GM19328 (cell line): ENCODE results near the gene FCGR3A.
A peak's percentile ranks its signal among the peaks of the same experiment; 100 is the strongest.
"Not testable (repeated sequence)": the region's sequence is repeated elsewhere in the genome, so short reads cannot be mapped to it uniquely, and the experiment has no call there.

Experiments used
- ATAC-seq: cut with Tn5 transposase; IDR thresholded peaks from one replicate; pipeline ENCODE4 v1.9.1; 2021; ENCODE audit warnings: mild to moderate bottlenecking, moderate library complexity; ENCODE audit not compliant: unreplicated experiment

Gene FCGR3A

DNA sequence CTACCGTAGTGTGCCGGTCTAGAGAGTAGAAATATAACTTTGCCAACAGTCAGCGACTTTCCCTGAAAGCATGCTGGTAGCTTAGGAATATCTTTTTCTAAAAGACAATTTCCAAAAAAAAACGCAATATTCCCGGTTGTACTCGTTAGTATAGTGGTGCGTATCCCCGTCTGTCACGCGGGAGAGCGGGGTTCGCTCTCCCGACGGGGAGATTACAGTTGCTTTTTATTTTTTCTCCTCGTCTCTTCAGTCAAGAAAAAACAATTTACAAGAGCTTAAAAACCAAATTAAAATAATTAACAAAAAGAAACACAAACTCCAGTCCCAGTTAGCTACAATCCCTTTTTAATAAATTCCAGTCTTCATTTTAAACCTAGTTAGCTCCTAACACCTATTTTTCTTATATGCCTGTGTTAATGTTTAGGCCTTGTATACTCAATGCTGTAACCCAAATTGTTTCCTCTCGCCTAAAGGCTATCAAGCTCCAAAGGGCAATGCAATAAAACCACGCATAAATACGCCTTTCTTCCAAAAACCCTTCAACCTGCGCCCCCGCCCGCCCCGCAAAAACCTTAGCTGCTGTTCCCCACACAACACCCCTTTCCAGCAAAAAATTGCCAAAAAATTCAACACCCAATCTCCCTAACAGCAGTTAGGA, 17.5 kb downstream of the FCGR3A start:
- no peak for ATAC-seq

DNA sequence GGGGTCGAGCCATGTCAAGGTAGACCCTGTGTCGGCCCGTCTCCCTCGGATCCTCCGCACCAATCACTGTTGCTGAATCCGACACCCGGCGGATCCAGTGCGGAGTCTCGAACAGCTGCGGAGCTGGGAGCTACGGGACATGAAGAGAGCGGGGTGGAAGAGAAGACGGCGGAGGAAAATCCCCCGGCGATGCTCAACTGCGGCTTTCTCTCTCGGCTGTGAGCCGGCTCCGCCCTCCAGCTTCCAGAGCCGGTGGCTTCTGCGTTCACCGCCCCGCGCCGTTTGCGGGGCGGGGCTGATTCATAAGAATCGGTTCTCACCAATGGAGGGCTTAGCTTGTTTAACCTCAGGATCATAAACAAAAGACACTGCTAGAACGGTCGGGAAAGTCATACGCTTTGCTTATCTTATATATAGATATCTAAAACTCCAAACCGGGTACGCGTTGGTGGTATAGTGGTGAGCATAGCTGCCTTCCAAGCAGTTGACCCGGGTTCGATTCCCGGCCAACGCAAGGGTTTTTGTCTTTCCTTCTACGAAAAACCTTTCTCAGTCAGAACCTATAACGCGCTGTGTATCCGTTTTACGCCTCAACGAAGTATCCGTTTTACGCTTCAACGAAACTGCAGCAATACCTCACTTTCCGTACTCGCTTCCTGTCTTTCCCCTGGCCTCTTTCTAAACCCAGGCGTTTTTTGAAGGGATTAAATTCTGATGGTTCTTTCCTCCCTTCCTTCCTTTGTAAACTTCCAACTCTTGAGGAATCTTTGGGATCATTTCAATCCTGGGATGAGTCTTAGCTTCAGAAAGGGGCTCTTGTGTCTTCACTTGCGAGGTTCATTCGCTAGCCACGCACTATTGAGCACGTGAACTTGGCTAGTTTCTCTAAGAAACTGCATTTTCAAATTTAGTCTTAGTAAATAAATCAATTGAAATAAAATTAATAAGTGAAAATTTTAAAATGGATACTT, 18.7 kb downstream of the FCGR3A start:
- peak; percentile 54 for ATAC-seq

DNA sequence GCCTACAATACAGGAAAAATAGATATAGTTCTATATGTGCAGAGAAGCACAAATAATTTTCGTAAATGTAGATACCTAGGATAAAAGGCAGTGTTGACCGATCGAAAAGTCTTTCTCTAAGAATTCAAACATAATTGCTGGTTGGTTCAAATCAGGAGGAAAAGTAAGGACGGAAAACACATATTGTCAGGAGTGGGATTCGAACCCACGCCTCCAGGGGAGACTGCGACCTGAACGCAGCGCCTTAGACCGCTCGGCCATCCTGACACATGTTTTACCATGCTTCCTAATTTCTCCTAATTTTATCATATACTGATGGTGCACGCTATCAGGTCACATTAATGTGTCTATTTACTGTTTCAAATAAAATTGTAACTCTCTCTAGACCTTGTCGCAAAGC, 19.5 kb downstream of the FCGR3A start:
- ATAC-seq, result peak; percentile 29

DNA sequence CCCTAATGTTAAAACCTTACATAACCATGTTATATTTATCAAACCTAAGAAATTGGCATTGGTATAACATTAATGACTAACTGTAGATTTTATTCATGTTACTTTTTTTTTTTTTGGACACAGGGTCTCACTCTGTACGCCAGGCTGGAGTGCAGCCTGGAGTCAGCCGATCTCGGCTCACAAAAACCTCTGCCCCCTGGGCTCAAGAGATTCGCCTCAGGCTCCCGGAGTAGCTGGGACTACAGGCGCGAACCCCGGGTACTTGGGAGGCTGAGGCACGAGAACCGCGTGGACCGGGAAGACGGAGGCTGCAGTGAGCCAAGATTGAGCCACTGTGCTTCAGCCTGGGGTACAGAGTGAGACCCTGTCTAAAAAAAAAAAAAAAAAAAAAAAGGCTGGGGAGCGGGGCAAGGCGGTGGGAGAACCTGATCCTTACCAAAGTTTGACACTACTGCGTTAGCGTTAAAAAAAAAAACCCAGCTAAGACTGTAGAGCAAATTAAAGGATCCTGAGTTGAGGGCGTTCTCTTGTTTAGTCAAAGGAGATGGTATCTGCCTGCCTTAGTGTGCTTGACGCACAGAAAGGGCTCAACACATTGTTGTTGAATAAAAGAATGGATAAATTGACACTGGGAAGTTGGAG, 20.0 kb downstream of the FCGR3A start:
- ATAC-seq, result not testable (repeated sequence)

DNA sequence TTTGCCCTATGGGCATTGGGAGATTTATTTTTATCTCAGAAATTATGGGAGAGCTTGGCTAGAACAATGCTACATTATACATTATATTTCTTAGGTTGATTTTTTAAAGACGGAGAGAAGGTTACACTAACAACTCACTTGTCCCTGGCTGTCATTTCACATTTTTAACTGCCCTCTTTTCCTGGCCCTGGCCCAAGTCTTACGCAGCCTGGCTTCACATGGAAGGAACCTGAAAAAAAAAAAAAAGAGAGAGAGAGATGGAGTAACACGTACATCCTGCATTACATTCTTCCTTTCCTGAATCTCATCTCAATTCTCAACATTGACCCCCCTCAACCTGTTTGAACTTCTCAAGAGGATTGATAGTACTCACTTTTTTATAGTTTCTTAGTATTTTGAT, 21.1 kb downstream of the FCGR3A start:
- ATAC-seq, result not testable (repeated sequence)

DNA sequence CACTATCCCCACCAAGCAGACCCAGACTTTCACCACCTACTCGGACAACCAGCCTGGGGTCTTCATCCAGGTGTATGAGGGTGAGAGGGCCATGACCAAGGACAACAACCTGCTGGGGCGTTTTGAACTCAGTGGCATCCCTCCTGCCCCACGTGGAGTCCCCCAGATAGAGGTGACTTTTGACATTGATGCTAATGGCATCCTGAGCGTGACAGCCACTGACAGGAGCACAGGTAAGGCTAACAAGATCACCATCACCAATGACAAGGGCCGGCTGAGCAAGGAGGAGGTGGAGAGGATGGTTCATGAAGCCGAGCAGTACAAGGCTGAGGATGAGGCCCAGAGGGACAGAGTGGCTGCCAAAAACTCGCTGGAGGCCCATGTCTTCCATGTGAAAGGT, 23.7 kb downstream of the FCGR3A start:
- not testable (repeated sequence) for ATAC-seq

DNA sequence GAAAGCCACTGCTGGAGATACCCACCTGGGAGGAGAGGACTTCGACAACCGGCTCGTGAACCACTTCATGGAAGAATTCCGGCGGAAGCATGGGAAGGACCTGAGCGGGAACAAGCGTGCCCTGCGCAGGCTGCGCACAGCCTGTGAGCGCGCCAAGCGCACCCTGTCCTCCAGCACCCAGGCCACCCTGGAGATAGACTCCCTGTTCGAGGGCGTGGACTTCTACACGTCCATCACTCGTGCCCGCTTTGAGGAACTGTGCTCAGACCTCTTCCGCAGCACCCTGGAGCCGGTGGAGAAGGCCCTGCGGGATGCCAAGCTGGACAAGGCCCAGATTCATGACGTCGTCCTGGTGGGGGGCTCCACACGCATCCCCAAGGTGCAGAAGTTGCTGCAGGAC, 24.3 kb downstream of the FCGR3A start:
- not testable (repeated sequence) for ATAC-seq

DNA sequence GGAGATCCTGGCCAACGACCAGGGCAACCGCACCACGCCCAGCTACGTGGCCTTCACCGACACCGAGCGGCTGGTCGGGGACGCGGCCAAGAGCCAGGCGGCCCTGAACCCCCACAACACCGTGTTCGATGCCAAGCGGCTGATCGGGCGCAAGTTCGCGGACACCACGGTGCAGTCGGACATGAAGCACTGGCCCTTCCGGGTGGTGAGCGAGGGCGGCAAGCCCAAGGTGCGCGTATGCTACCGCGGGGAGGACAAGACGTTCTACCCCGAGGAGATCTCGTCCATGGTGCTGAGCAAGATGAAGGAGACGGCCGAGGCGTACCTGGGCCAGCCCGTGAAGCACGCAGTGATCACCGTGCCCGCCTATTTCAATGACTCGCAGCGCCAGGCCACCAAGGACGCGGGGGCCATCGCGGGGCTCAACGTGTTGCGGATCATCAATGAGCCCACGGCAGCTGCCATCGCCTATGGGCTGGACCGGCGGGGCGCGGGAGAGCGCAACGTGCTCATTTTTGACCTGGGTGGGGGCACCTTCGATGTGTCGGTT, 24.8 kb downstream of the FCGR3A start:
- not testable (repeated sequence) for ATAC-seq

DNA sequence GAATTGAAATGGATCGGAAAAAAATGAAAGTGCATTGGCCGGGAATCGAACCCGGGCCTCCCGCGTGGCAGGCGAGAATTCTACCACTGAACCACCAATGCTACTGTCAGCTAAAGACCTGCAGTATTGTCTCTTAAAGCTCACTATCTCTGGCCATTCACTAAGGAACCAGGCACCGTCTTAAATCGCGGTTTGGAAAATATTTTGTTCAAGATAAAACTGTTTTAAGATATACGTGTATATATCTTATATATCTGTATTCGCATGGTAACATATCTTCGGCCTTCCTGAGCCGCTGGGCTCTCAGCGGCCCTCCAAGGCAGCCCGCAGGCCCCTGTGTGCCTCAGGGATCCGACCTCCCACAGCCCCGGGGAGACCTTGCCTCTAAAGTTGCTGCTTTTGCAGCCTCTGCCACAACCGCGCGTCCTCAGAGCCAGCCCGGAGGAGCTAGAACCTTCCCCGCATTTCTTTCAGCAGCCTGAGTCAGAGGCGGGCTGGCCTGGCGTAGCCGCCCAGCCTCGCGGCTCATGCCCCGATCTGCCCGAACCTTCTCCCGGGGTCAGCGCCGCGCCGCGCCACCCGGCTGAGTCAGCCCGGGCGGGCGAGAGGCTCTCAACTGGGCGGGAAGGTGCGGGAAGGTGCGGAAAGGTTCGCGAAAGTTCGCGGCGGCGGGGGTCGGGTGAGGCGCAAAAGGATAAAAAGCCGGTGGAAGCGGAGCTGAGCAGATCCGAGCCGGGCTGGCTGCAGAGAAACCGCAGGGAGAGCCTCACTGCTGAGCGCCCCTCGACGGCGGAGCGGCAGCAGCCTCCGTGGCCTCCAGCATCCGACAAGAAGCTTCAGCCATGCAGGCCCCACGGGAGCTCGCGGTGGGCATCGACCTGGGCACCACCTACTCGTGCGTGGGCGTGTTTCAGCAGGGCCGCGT, 25.5 kb downstream of the FCGR3A start, which contains the start of gene HSPA6:
Gene HSPA6, plus strand, starts transcription at position 724 of the 925 bp plus-strand sequence. Its CDS starts 119 bp downstream, at position 843.
- not testable (repeated sequence) for ATAC-seq

DNA sequence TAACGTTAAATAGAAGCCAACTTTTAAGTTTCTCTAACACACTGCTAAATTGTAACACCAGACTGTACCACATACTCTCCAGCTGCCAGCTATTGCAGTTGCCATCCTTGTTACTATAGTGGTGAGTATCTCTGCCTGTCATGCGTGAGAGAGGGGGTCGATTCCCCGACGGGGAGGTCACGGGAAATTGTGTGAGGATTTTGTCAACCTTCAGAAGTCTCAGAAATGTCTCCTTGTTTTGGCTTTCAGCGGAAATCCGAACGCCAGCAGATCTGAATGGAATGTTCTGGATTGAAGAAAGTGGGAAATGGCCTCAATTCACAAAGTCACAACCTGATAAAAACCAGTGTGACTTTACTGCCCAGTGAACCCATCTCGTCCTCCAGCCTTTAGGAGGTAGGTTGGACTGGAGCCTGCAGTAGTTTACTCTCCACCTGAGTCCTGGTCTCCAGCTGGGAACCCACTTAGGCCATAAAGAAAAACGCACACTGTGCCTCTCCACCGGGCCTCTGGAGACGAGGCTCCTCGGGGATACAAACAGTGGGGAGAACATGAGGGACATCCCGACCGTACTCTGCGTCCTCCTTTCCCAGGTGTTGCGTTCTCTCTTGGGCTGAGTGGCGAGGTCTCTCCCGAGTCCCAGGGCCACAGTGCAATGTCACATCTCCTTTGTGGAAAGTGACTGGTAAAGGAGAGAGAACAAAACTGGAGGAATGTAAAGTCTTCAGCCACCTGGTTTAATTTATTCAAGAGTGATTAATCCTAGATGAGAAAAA, 26.4 kb downstream of the FCGR3A start:
- ATAC-seq, result not testable (repeated sequence)

DNA sequence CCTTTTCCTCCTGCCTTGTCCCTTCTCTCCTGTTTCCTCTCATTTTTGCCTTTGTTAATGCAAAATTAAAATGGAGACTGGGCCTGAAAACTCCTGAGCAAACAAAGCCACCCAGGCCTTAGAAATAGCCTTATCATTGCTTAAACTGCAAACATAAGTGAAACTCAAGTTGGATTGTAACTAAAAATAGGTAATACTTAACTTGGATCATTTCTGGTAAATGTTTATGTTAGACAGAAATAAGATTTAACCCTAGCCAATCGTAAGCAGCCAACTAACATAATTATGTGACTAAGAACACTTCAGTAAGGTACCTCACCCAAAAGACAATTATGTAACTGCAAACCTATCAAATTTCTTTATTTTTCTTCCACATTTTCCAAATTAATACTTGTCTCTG, 35.7 kb downstream of the FCGR3A start:
- not testable (repeated sequence) for ATAC-seq

DNA sequence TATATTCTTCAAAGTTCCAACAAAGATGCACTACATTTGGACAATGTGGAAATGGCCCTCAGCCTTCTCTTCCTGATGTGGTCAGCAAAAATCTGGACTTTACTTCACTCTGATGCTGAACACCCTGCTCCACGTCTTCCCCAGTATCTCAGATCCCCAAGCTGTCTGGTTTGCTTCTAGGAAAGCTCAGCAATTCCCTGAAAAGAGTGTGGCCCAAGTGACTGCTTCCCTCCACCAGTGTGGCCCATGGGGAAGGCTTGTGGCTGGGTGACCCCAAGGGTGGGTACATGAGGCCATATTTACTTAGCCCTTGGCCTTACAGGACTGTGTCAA, 36.2 kb downstream of the FCGR3A start:
- not testable (repeated sequence) for ATAC-seq

DNA sequence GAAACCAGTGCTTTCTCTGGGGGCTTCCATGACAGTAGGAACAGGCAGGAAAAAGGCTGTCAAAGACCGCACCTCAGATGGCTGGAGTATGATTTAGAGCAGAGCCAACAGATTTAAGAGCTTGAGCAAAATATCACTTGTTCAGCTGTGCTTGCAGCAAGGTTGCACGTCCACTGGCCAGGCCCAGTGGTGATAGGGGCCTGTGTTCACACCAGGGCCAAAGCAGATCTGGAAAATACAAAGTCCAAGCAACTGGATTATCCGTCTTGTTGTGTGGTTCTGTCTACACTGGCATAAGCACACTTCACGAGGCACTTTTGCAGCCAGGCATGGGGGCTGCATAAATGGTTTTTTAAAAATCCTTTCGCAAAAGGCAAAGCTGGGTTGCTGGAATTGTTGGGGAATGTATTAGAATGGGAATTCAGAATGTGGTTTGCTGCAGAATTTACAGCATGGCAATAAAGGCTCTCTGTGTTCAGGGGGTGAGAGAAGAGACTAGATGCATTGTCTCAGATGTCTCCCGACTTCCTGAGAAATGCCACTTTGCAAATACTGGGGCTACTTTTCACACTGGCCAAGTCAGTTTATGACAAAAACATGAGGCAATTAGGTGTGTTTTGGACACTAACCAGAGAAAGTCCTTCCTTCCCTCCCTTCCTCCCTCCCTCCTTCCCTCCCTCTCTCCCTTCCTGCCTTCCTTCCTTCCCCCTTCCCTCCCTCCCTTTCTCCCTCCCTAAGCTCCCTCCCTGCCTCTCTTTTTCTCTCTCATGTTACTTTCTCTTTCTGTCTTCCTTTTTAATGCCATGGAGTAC, 36.8 kb downstream of the FCGR3A start:
- not testable (repeated sequence) for ATAC-seq

DNA sequence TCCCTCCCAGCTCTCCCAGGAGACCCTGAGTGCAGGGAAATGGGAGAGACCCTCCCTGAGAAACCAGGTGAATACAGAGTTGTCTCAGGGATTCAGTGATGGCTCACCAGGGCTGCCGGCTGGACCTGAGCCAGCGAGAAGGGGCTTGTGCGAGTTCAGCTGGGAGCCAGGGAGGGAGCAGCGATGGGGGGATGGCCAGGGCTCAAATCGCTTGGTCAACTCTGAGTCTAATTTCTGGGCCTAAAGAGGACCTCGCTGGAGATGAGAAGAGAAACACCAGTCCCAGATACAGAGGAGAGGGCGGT, 37.9 kb downstream of the FCGR3A start:
- no peak for ATAC-seq

DNA sequence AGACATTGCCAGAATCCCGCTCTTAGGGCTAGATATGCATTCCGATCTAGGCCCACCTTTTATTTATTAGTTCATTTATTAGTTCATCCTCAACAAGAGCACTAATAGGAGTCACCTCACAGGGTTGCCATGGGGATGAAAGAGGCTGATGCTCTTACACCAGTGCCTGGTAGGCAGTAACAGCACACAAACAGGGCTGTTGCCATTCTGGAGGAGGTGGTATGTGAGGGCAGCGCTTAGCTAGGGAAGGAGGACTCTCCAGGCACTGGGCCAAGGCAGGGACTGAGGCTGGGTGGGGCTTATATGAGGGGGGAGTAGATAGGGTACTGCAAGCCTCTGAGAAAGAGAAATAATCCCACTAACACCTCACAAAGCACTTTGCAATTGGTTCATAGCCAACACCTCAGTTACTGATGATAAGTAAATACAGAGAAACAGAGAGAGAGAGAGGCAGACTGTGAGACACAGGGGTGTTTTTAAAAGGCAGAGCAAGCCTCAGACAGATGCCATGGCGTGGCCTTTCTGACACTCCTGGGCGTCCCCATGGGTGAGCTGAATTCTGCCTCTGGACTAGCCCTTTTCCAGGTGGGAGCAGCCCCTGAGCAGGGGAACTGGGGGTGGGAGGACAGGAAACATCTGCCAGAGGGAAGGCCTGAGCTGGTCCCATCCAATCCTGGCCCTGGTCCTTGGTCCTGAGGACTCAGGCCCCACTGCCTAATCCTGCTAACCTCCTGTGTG, 38.4 kb downstream of the FCGR3A start:
- ATAC-seq, result no peak

DNA sequence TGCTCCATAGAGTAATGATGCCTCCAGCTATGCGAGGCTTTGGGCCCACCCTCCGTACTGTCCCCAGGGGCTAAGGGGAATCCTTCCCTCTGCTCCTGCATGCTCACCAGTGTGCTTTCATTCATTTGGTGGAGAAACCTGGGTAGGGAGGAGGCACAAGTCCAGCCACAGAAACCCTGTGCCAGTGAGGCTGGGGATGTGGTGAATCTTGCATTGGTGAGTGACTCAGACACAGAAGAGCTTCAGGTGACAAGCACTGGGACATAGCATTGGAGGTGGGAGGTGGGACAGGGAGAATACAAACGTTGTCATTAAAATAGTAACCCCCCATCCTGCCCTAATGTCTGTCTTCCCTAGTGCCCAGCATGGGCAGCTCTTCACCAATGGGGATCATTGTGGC, 39.1 kb downstream of the FCGR3A start:
- no peak for ATAC-seq

DNA sequence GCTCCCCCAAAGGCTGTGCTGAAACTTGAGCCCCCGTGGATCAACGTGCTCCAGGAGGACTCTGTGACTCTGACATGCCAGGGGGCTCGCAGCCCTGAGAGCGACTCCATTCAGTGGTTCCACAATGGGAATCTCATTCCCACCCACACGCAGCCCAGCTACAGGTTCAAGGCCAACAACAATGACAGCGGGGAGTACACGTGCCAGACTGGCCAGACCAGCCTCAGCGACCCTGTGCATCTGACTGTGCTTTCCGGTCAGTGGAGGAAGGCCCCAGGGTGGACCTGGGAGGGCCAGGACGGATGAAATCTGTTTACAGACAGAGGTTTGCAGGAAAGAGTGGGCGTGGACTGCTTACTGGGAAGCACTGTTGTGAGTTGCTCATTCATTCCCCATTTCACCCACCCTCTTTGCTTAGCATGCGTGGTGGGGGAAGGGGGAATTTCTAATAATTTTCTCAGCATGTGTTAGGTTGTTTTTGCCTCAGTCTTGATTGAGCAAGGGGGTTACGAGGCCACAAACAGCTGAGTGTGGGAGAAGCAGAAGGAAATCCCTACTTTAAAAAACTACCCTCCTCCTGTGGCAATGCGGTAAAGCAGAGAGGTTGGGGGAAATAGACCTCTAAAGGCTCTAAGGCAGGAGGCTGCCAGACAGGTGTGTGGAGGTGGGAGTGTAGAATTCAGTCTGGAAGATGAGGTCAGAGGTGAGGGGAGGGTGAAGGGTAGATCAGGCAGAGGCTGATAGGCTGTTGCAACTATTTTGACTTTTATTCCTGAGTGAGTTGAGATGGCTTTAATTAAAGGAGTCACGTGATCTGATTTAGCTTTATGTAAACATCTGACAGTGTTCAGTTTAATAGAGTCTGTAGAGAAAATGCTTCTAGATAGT, 43.0 kb downstream of the FCGR3A start:
- ATAC-seq, result no peak
